Stimulated activated CD8-positive, alpha-beta memory T cell treated with anti-CD3 and anti-CD28 coated beads, Interleukin-2, amount 100 ng/mL, for 48 hours (primary cell): ENCODE results near the gene IFT57.
A peak's percentile ranks its signal among the peaks of the same experiment; 100 is the strongest.
"Not testable (repeated sequence)": the region's sequence is repeated elsewhere in the genome, so short reads cannot be mapped to it uniquely, and the experiment has no call there.

Experiments
- DNase-seq, 2 donors: peaks; one replicate each; pipeline ENCODE4 v3.0.0-alpha.2; 2020; ENCODE audit warnings: low read depth in 2 of 2

The IFT57 gene

GRCh38 chr3:108159105-108159504 is 63.1 kb downstream of the IFT57 start:
- no peak for DNase-seq

- no peak for DNase-seq
These were observed 64.0 kb downstream of the IFT57 start for GRCh38 chr3:108158251-108158650.

- DNase-seq, result no peak
These were observed 65.0 kb downstream of the IFT57 start for GRCh38 chr3:108157273-108157672.

GRCh38 chr3:108156312-108156853 is 65.8 kb downstream of the IFT57 start:
- DNase-seq, result no peak

GRCh38 chr3:108155642-108156041 is 66.6 kb downstream of the IFT57 start:
- DNase-seq, result not testable (repeated sequence)

- peak; percentile 17 to 24 for DNase-seq
These were observed 68.7 kb downstream of the IFT57 start for GRCh38 chr3:108153451-108153981.

GRCh38 chr3:108152274-108152673 is 70.0 kb downstream of the IFT57 start:
- no peak for DNase-seq

GRCh38 chr3:108150200-108150599 is 72.0 kb downstream of the IFT57 start:
- DNase-seq, result no peak

GRCh38 chr3:108146139-108146538 is 76.1 kb downstream of the IFT57 start:
- no peak for DNase-seq

- no peak for DNase-seq
These were observed 76.6 kb downstream of the IFT57 start for GRCh38 chr3:108145578-108145977.

- no peak for DNase-seq
These were observed 84.8 kb downstream of the IFT57 start for GRCh38 chr3:108137460-108137814.

GRCh38 chr3:108136561-108137459 is 85.4 kb downstream of the IFT57 start:
- DNase-seq, result no peak

GRCh38 chr3:108134555-108134880 is 87.7 kb downstream of the IFT57 start:
- no peak for DNase-seq

GRCh38 chr3:108133858-108134554 is 88.2 kb downstream of the IFT57 start:
- DNase-seq, result no peak

- no peak for DNase-seq
These were observed 89.2 kb downstream of the IFT57 start for GRCh38 chr3:108133048-108133369.

GRCh38 chr3:108131475-108132134 is 90.6 kb downstream of the IFT57 start:
- no peak for DNase-seq

GRCh38 chr3:108130701-108131474 is 91.3 kb downstream of the IFT57 start:
- no peak for DNase-seq

- no peak for DNase-seq
These were observed 92.0 kb downstream of the IFT57 start for GRCh38 chr3:108130236-108130635.

- DNase-seq, result peak; percentile 22 to 30
These were observed 94.8 kb downstream of the IFT57 start for GRCh38 chr3:108127301-108127988.

GRCh38 chr3:108126348-108126747 is 95.9 kb downstream of the IFT57 start:
- DNase-seq, result no peak

- DNase-seq, result peak in 1 of 2 donors; percentile 27
These were observed 96.6 kb downstream of the IFT57 start for GRCh38 chr3:108125550-108126071.
